ENCODE measurements around the gene CRIM1. TPM values are rescaled to one million over a fixed set of nuclear protein-coding genes. Genes with fewer than 3 reads are reported as not detected.

The CRIM1 gene
- total and polyA plus RNA-seq, 7 experiments from 2014 or later, result 0.10 to 7.1 (median 0.92) TPM

- intact Hi-C loops (cut with micrococcal nuclease), result no loop called here
Measured at GRCh38 chr2:36463365-36463764, 107.8 kb downstream of the CRIM1 start.

GRCh38 chr2:36464006-36464721 is 108.6 kb downstream of the CRIM1 start:
- Mint-ChIP-seq H3K27ac (no peak overlapping the region), H3K4me3 (no peak overlapping the region), H3K4me1 (no peaks in the 10 kb centered on the region), H3K36me3 (peaks cover 0 to 4% (median 0%) of the 10 kb centered on the region in 5 donors), H3K9me3 (no peaks in the 10 kb centered on the region), H3K27me3 (no peaks in the 10 kb centered on the region)
- intact Hi-C loops (cut with micrococcal nuclease), result no loop called here
- Histone ChIP-seq H3K9me3 (ENCODE audit: control insufficient read depth in 2 of 3, low read length in 3 of 3) (no peaks in the 10 kb centered on the region), H3K4me3 (ENCODE audit: low read length) (no peak overlapping the region), H3K27me3 (ENCODE audit: control insufficient read depth in 2 of 2, insufficient read depth in 2 of 2, low read length in 2 of 2) (no peaks in the 10 kb centered on the region), H3K4me1 (ENCODE audit: control insufficient read depth in 2 of 2, insufficient read depth in 2 of 2, low read length in 2 of 2) (peaks cover 0 to 10% of the 10 kb centered on the region in 2 donors), H3K36me3 (ENCODE audit: control insufficient read depth in 2 of 3, insufficient read depth in 3 of 3, low read length in 3 of 3) (no peaks in the 10 kb centered on the region), H3K27ac (ENCODE audit: low read depth, low read length) (no peak overlapping the region)
- CTCF ChIA-PET, result no interaction called here
- DNase-seq, result no peak
- POLR2A ChIA-PET, result no interaction called here
- no peak for ATAC-seq

More at GRCh38 chr2:36463365-36463764, 107.8 kb downstream of the CRIM1 start:
- Histone ChIP-seq H3K27ac (ENCODE audit: low read depth, low read length) (no peak overlapping the region), H3K4me3 (ENCODE audit: low read length) (no peak overlapping the region), H3K36me3 (ENCODE audit: control insufficient read depth in 2 of 3, insufficient read depth in 3 of 3, low read length in 3 of 3) (no peaks in the 10 kb centered on the region), H3K27me3 (ENCODE audit: control insufficient read depth in 2 of 2, insufficient read depth in 2 of 2, low read length in 2 of 2) (no peaks in the 10 kb centered on the region), H3K9me3 (ENCODE audit: control insufficient read depth in 2 of 3, low read length in 3 of 3) (no peaks in the 10 kb centered on the region), H3K4me1 (ENCODE audit: control insufficient read depth in 2 of 2, insufficient read depth in 2 of 2, low read length in 2 of 2) (peaks cover 0 to 10% of the 10 kb centered on the region in 2 donors)
- Mint-ChIP-seq H3K4me1 (no peaks in the 10 kb centered on the region), H3K27me3 (no peaks in the 10 kb centered on the region), H3K4me3 (no peak overlapping the region), H3K9me3 (no peaks in the 10 kb centered on the region), H3K36me3 (peaks cover 0 to 4% (median 0%) of the 10 kb centered on the region in 5 donors), H3K27ac (no peak overlapping the region)
- ATAC-seq, result no peak
- ChIA-PET CTCF (no interaction called here), POLR2A (no interaction called here)
- no peak for DNase-seq

GRCh38 chr2:36466135-36466534 is 110.6 kb downstream of the CRIM1 start:
- H3K27me3 Mint-ChIP-seq, result no peaks in the 10 kb centered on the region
- ATAC-seq (no peak), DNase-seq (no peak)
- H3K36me3 Mint-ChIP-seq, result peaks cover 0 to 4% (median 0%) of the 10 kb centered on the region in 5 donors
- H3K4me3 ChIP-seq (ENCODE audit: low read length), result no peak overlapping the region
- H3K27ac Mint-ChIP-seq, result no peak overlapping the region
- H3K36me3 ChIP-seq (ENCODE audit: control insufficient read depth in 2 of 3, insufficient read depth in 3 of 3, low read length in 3 of 3), result no peaks in the 10 kb centered on the region
- H3K4me1 Mint-ChIP-seq, result no peaks in the 10 kb centered on the region
- no peak overlapping the region for H3K4me3 Mint-ChIP-seq
- no peaks in the 10 kb centered on the region for H3K27me3 ChIP-seq (ENCODE audit: control insufficient read depth in 2 of 2, insufficient read depth in 2 of 2, low read length in 2 of 2)
- intact Hi-C loops (cut with micrococcal nuclease), result no loop called here
- no peak overlapping the region for H3K27ac ChIP-seq (ENCODE audit: low read depth, low read length)
- H3K4me1 ChIP-seq (ENCODE audit: control insufficient read depth in 2 of 2, insufficient read depth in 2 of 2, low read length in 2 of 2), result peaks cover 0 to 3% of the 10 kb centered on the region in 2 donors
- peaks cover 0 to under 1% (median 0%) of the 10 kb centered on the region in 11 donors for H3K9me3 Mint-ChIP-seq
- ChIA-PET POLR2A (no interaction called here), CTCF (no interaction called here)
- H3K9me3 ChIP-seq (ENCODE audit: control insufficient read depth in 2 of 3, low read length in 3 of 3), result no peaks in the 10 kb centered on the region

GRCh38 chr2:36468463-36469105 is 113.0 kb downstream of the CRIM1 start:
- Histone ChIP-seq H3K27me3 (ENCODE audit: control insufficient read depth in 2 of 2, insufficient read depth in 2 of 2, low read length in 2 of 2) (no peaks in the 10 kb centered on the region), H3K4me1 (ENCODE audit: control insufficient read depth in 2 of 2, insufficient read depth in 2 of 2, low read length in 2 of 2) (no peaks in the 10 kb centered on the region), H3K27ac (ENCODE audit: low read depth, low read length) (no peak overlapping the region), H3K9me3 (ENCODE audit: control insufficient read depth in 2 of 3, low read length in 3 of 3) (no peaks in the 10 kb centered on the region), H3K36me3 (ENCODE audit: control insufficient read depth in 2 of 3, insufficient read depth in 3 of 3, low read length in 3 of 3) (no peaks in the 10 kb centered on the region), H3K4me3 (ENCODE audit: low read length) (no peak overlapping the region)
- DNase-seq, result no peak
- Mint-ChIP-seq H3K27ac (no peak overlapping the region), H3K4me3 (no peak overlapping the region), H3K4me1 (no peaks in the 10 kb centered on the region), H3K36me3 (peaks cover 0 to 4% (median 0%) of the 10 kb centered on the region in 5 donors), H3K9me3 (peaks cover 0 to 11% (median 2%) of the 10 kb centered on the region in 11 donors), H3K27me3 (no peaks in the 10 kb centered on the region)
- intact Hi-C loops (cut with micrococcal nuclease), result no loop called here
- CTCF ChIA-PET, result no interaction called here
- ATAC-seq, result no peak
- POLR2A ChIA-PET, result no interaction called here

GRCh38 chr2:36469106-36469477 is 113.5 kb downstream of the CRIM1 start:
- CTCF ChIA-PET, result no interaction called here
- intact Hi-C loops (cut with micrococcal nuclease), result no loop called here

GRCh38 chr2:36469710-36470109 is 114.1 kb downstream of the CRIM1 start:
- ATAC-seq (no peak), DNase-seq (no peak)
- intact Hi-C loops (cut with micrococcal nuclease), result no loop called here
- Mint-ChIP-seq H3K27me3 (no peaks in the 10 kb centered on the region), H3K4me3 (no peak overlapping the region), H3K9me3 (peaks cover 0 to 22% (median 7%) of the 10 kb centered on the region in 11 donors), H3K4me1 (no peaks in the 10 kb centered on the region), H3K36me3 (peaks cover 0 to 4% (median 0%) of the 10 kb centered on the region in 5 donors), H3K27ac (no peak overlapping the region)
- Histone ChIP-seq H3K27me3 (ENCODE audit: control insufficient read depth in 2 of 2, insufficient read depth in 2 of 2, low read length in 2 of 2) (no peaks in the 10 kb centered on the region), H3K27ac (ENCODE audit: low read depth, low read length) (no peak overlapping the region), H3K4me1 (ENCODE audit: control insufficient read depth in 2 of 2, insufficient read depth in 2 of 2, low read length in 2 of 2) (no peaks in the 10 kb centered on the region), H3K4me3 (ENCODE audit: low read length) (no peak overlapping the region), H3K36me3 (ENCODE audit: control insufficient read depth in 2 of 3, insufficient read depth in 3 of 3, low read length in 3 of 3) (no peaks in the 10 kb centered on the region), H3K9me3 (ENCODE audit: control insufficient read depth in 2 of 3, low read length in 3 of 3) (no peaks in the 10 kb centered on the region)
- ChIA-PET CTCF (no interaction called here), POLR2A (no interaction called here)

More at GRCh38 chr2:36469106-36469477, 113.5 kb downstream of the CRIM1 start:
- Mint-ChIP-seq H3K9me3 (peaks cover 0 to 16% (median 4%) of the 10 kb centered on the region in 11 donors), H3K27me3 (no peaks in the 10 kb centered on the region), H3K4me3 (no peak overlapping the region), H3K36me3 (peaks cover 0 to 4% (median 0%) of the 10 kb centered on the region in 5 donors), H3K4me1 (no peaks in the 10 kb centered on the region), H3K27ac (no peak overlapping the region)
- H3K4me3 ChIP-seq (ENCODE audit: low read length), result no peak overlapping the region
- H3K27ac ChIP-seq (ENCODE audit: low read depth, low read length), result no peak overlapping the region
- ATAC-seq, result no peak
- POLR2A ChIA-PET, result no interaction called here
- no peaks in the 10 kb centered on the region for H3K9me3 ChIP-seq (ENCODE audit: control insufficient read depth in 2 of 3, low read length in 3 of 3)
- H3K36me3 ChIP-seq (ENCODE audit: control insufficient read depth in 2 of 3, insufficient read depth in 3 of 3, low read length in 3 of 3), result no peaks in the 10 kb centered on the region
- no peak for DNase-seq
- no peaks in the 10 kb centered on the region for H3K4me1 ChIP-seq (ENCODE audit: control insufficient read depth in 2 of 2, insufficient read depth in 2 of 2, low read length in 2 of 2)
- H3K27me3 ChIP-seq (ENCODE audit: control insufficient read depth in 2 of 2, insufficient read depth in 2 of 2, low read length in 2 of 2), result no peaks in the 10 kb centered on the region

GRCh38 chr2:36473230-36473629 is 117.7 kb downstream of the CRIM1 start:
- H3K4me3 Mint-ChIP-seq, result no peak overlapping the region
- H3K27ac Mint-ChIP-seq, result no peak overlapping the region
- Histone ChIP-seq H3K27ac (ENCODE audit: low read depth, low read length) (no peak overlapping the region), H3K4me3 (ENCODE audit: low read length) (no peak overlapping the region), H3K9me3 (ENCODE audit: control insufficient read depth in 2 of 3, low read length in 3 of 3) (peaks cover 0 to 12% (median 4%) of the 10 kb centered on the region in 3 experiments), H3K4me1 (ENCODE audit: control insufficient read depth in 2 of 2, insufficient read depth in 2 of 2, low read length in 2 of 2) (no peaks in the 10 kb centered on the region), H3K27me3 (ENCODE audit: control insufficient read depth in 2 of 2, insufficient read depth in 2 of 2, low read length in 2 of 2) (no peaks in the 10 kb centered on the region), H3K36me3 (ENCODE audit: control insufficient read depth in 2 of 3, insufficient read depth in 3 of 3, low read length in 3 of 3) (no peaks in the 10 kb centered on the region)
- CTCF ChIA-PET, result no interaction called here
- POLR2A ChIA-PET, result no interaction called here
- DNase-seq (no peak), ATAC-seq (no peak)
- intact Hi-C loops (cut with micrococcal nuclease), result no loop called here
- peaks cover 15 to 55% (median 25%) of the 10 kb centered on the region in 11 donors for H3K9me3 Mint-ChIP-seq
- peaks cover 12 to 26% (median 20%) of the 10 kb centered on the region in 5 donors for H3K36me3 Mint-ChIP-seq
- H3K4me1 Mint-ChIP-seq, result no peaks in the 10 kb centered on the region
- H3K27me3 Mint-ChIP-seq, result no peaks in the 10 kb centered on the region

All from naive thymus-derived CD4-positive, alpha-beta T cell (primary cell).